K562 (cell line): ENCODE data around the gene LOXL4. TPM values are rescaled to one million over a fixed set of nuclear protein-coding genes. Genes with fewer than 3 reads are reported as not detected.

Source experiments
- ATAC-seq: fragments of 200-7000 bp; cut with Tn5 transposase; 3 replicates; pipeline ENCODE4 v1.9.1; 2020; ENCODE audit warnings: moderate library complexity
- BruUV-seq: library from RNA; stranded (reverse); fragments of 400-500 nt; replicated peaks from 2 replicates; lab custom pipeline; 2021; lab: Mats Ljungman, UMichigan
- CTCF ChIA-PET: fragments of 300-600 bp; formaldehyde crosslinking; extraction: SDS; loops from one replicate; lab custom pipeline; 2021; ENCODE audit warnings: low intra/inter-chr PET ratio; lab: Yijun Ruan, JAX
- POLR2A ChIA-PET: fragments of 300-600, 350-650 bp; sonication (Branson Sonifier 250); formaldehyde crosslinking; extraction: SDS; loops from one replicate; lab custom pipeline; 2021; ENCODE audit warnings: antibody characterized with exemption, inconsistent platforms; lab: Yijun Ruan, JAX
- DNase-seq, 4 experiments: peaks; one replicate each; pipeline versions ENCODE4 v3.0.0 to v3.0.0-alpha.2; 2011 to 2018; ENCODE audit warnings: low spot score in 3 of 4, mixed read lengths in 3 of 4; ENCODE audit errors: extremely low read depth in 1 of 4
- FAIRE-seq: peaks from 2 replicates; lab custom pipeline; 2011; peaks lifted over from hg19 to GRCh38; lab: Jason Lieb, UNC
- H2AFZ ChIP-seq: 2 replicates; pipeline ENCODE4 v1.6.0; 2011; ENCODE audit warnings: low read depth, low read length, control low read depth, inconsistent platforms
- H3K27ac ChIP-seq: fragments of 200-600 bp; 3 replicates; pipeline ENCODE4 v1.8.0; 2011; ENCODE audit warnings: low read depth, mild to moderate bottlenecking, control low read depth, inconsistent platforms, low read length, moderate library complexity, mixed read lengths; ENCODE audit errors: extremely low read depth
- H3K27me3 ChIP-seq, 2 experiments: fragments of 300-600 bp in 1 of 2; 2 replicates in 1 of 2; 3 replicates in 1 of 2; pipeline versions ENCODE4 v1.6.0 to v1.8.0; 2011; ENCODE audit warnings: inconsistent platforms in 2 of 2, low read length in 2 of 2, mild to moderate bottlenecking in 1 of 2, mixed read lengths in 1 of 2, moderate library complexity in 1 of 2; ENCODE audit not compliant: control insufficient read depth in 2 of 2, insufficient read depth in 2 of 2
- H3K36me3 ChIP-seq: fragments of 300-600 bp; 3 replicates; pipeline ENCODE4 v1.8.0; 2011; ENCODE audit warnings: mild to moderate bottlenecking, low read length, inconsistent platforms; ENCODE audit not compliant: control insufficient read depth, insufficient read depth
- H3K4me1 ChIP-seq, 2 experiments: fragments of 200-600 bp in 1 of 2; replicated peaks in 1 of 2; 2 replicates in 1 of 2; 3 replicates in 1 of 2; pipeline versions ENCODE4 v1.5.1 to v1.8.0; 2011; ENCODE audit warnings: inconsistent platforms in 2 of 2, low read length in 2 of 2, mild to moderate bottlenecking in 1 of 2, mixed read lengths in 1 of 2, moderate library complexity in 1 of 2; ENCODE audit not compliant: control insufficient read depth in 2 of 2, insufficient read depth in 2 of 2
- H3K4me2 ChIP-seq: 2 replicates; pipeline ENCODE4 v1.6.1; 2011; ENCODE audit warnings: low read length, control low read depth, inconsistent platforms, mixed read lengths; ENCODE audit not compliant: insufficient read depth
- H3K4me3 ChIP-seq: fragments of 200-600 bp; sonication (generic), shearing (Covaris generic); 2 replicates; pipeline ENCODE4 v1.5.1; 2016; ENCODE audit warnings: control low read depth, inconsistent platforms
- H3K79me2 ChIP-seq: fragments of 200-600 bp; 3 replicates; pipeline ENCODE4 v1.8.0; 2011; ENCODE audit warnings: low read length, inconsistent platforms; ENCODE audit not compliant: control insufficient read depth, insufficient read depth
- H3K9ac ChIP-seq, 2 experiments: 2 replicates each; pipeline versions ENCODE4 v1.6.0 to v1.6.1; 2011; ENCODE audit warnings: low read depth in 2 of 2, low read length in 2 of 2, control low read depth in 1 of 2, inconsistent platforms in 1 of 2, mild to moderate bottlenecking in 1 of 2, mixed read lengths in 1 of 2; ENCODE audit not compliant: insufficient read depth in 1 of 2
- H3K9me1 ChIP-seq: one replicate; pipeline ENCODE4 v1.6.0; 2011; ENCODE audit warnings: inconsistent platforms, mild to moderate bottlenecking, low read length, moderate library complexity; ENCODE audit not compliant: control insufficient read depth, insufficient read depth
- H3K9me3 ChIP-seq: replicated peaks from 2 replicates; pipeline ENCODE4 v1.5.1; 2011; ENCODE audit warnings: low read depth, low read length, inconsistent platforms; ENCODE audit not compliant: control insufficient read depth, insufficient read depth
- H4K20me1 ChIP-seq: replicated peaks from 2 replicates; pipeline ENCODE4 v1.6.1; 2011; ENCODE audit warnings: low read length, inconsistent platforms, mixed read lengths; ENCODE audit not compliant: control insufficient read depth, insufficient read depth
- BRF2 ChIP-seq: IDR thresholded peaks from 3 replicates; pipeline ENCODE4 v1.6.1; 2011; ENCODE audit warnings: borderline replicate concordance, mild to moderate bottlenecking; ENCODE audit not compliant: insufficient read length, insufficient read depth
- E2F5 ChIP-seq: sonication (generic); formaldehyde crosslinking; IDR thresholded peaks from 2 replicates; pipeline ENCODE4 v1.8.0; 2022; ENCODE audit warnings: mild to moderate bottlenecking, missing genetic modification reagents
- HNRNPH1 ChIP-seq: fragments of 200-400 bp; formaldehyde crosslinking; optimal IDR thresholded peaks from 2 replicates; pipeline ENCODE3; 2017; ENCODE audit warnings: low read depth, mild to moderate bottlenecking, low read length, moderate library complexity
- KDM1A ChIP-seq, 2 experiments: fragments of 450-650 bp; IDR thresholded peaks; 2 replicates each; pipeline ENCODE4 v1.6.1; 2016; ENCODE audit warnings: mild to moderate bottlenecking in 2 of 2
- NR1H2 ChIP-seq: sonication (generic); formaldehyde crosslinking; IDR thresholded peaks from 2 replicates; pipeline ENCODE4 v1.4.0; 2020; ENCODE audit warnings: mild to moderate bottlenecking, missing genetic modification reagents
- SMAD1 ChIP-seq: fragments of 150-350 bp; IDR thresholded peaks from 2 replicates; pipeline ENCODE4 v1.6.1; 2014; ENCODE audit warnings: low read length, low read depth; ENCODE audit not compliant: partially characterized antibody
- ZBTB5 ChIP-seq: fragments of 450-650 bp; IDR thresholded peaks from 2 replicates; pipeline ENCODE4 v1.6.1; 2017; ENCODE audit warnings: antibody characterized with exemption
- ZNF253 ChIP-seq: fragments of 250-450 bp; sonication (Bioruptor Pico); conservative IDR thresholded peaks from 2 replicates; pipeline ENCODE4 v1.6.1; 2021; ENCODE audit warnings: mild to moderate bottlenecking
- ZNF511 ChIP-seq: sonication (generic); formaldehyde crosslinking; IDR thresholded peaks from 2 replicates; pipeline ENCODE4 v1.8.0; 2022; ENCODE audit warnings: mild to moderate bottlenecking, missing genetic modification reagents
- ZNF609 ChIP-seq: sonication (generic); formaldehyde crosslinking; IDR thresholded peaks from 2 replicates; pipeline ENCODE4 v1.8.1; 2023; ENCODE audit warnings: missing genetic modification reagents, mild to moderate bottlenecking, borderline replicate concordance
- WGBS: fragments of 100-300 bp; shearing (Covaris generic); methylation state at CpG from one replicate; pipeline ENCODE4 v1.1.6; 2016; ENCODE audit warnings: low coverage, mixed read lengths; ENCODE audit not compliant: insufficient coverage; ENCODE audit errors: missing lambda C conversion rate; 5-methylcytosine and 5-hydroxymethylcytosine counted together
- in situ Hi-C: fragments of 300-500 bp; cut with MboI; formaldehyde crosslinking; loops from 4 replicates; pipeline ENCODE4 v1.15.0; 2018; ENCODE audit warnings: inconsistent platforms, mixed read lengths
- intact Hi-C: fragments of 100-400 bp; cut with micrococcal nuclease; formaldehyde crosslinking; loops from 2 replicates; pipeline ENCODE4 v1.14.2; 2022
- polyA plus RNA-seq, 8 experiments: library from polyadenylated mRNA; depleted of rRNA in 4 of 8; stranded (reverse) in 5 of 8; unstranded in 3 of 8; fragments of >200 nt; fragmentation: Nextera tagmentation in 2 of 8; fragmentation: Illumina TruSeq in 1 of 8; extraction: Ambion mirVana in 2 of 8; extraction: Trizol in 1 of 8; gene quantifications; 2 replicates each; pipeline versions ENCODE4 v1.2.1 to v1.2.3, GENCODE V29; 2011 to 2014; ENCODE audit warnings: inconsistent platforms in 1 of 8, missing spikeins in 1 of 8
- total RNA-seq, 7 experiments: library from RNA; depleted of rRNA in 6 of 7; stranded (reverse); fragments of >200 nt in 6 of 7; fragmentation: Illumina TruSeq in 2 of 7; extraction: Trizol in 2 of 7; gene quantifications; 2 replicates each; pipeline versions ENCODE4 v1.2.1 to v1.2.3, GENCODE V29; 2011 to 2021; ENCODE audit warnings: low replicate concordance in 1 of 7

LOXL4 gene
- total and polyA plus RNA-seq, 9 of the 15 experiments (the other 6 are each of a cell fraction or from before 2014, with no cell fraction given), result 0.03 to 0.35 (median 0.05) TPM; not detected in 3

DNA sequence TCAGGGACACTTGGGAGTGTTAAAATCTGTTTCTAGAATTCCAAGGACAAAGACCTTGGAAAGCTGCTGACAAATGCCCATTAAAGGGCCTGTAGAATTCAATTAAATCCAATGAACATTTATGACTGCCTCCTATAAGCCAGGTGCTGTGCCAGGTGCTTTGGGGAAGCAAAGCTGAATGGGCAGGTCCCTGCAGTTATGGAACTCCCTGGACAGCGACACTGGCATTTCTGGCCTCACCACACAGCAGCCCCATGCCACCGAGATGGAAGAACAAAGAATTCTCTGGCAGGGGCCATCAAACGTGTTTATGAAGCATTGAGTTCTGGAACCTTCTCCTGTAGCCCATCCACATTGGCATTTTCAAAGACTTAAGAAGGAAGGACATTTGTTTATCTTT, 45.6 kb upstream of the LOXL4 start:
- intact Hi-C loops, result no loop called here
- Histone ChIP-seq H4K20me1 (peaks cover 3% of the 10 kb centered on the region; the same call in 1 of the 2 replicates), H3K36me3 (no peaks in the 10 kb centered on the region), H3K9me1 (no peaks in the 10 kb centered on the region), H3K27ac (no peak overlapping the region), H3K9me3 (no peaks in the 10 kb centered on the region), H3K4me1 (no peaks in the 10 kb centered on the region; a peak in 2 of 5 replicates), H3K27me3 (peaks cover 2 to 33% of the 10 kb centered on the region in 2 experiments; a peak in 4 of 5 replicates), H3K79me2 (no peaks in the 10 kb centered on the region), H3K4me3 (no peak overlapping the region), H2AFZ (no peak overlapping the region), H3K4me2 (no peak overlapping the region), H3K9ac (no peak overlapping the region)
- no TSS peak for BruUV-seq
- WGBS, result 0% methylated on average over 3 of the region's 3 CpGs
- ATAC-seq, result no peak
- POLR2A ChIA-PET, result interaction anchor here (0.5 to 1.8 kb wide), 3 partner anchors 10 to 41 kb away, joined by 3 to 4 read pairs (median 3); no protein-coding TSS in a partner anchor
- in situ Hi-C loops, result loop anchor here (25.0 kb wide), 1 partner anchor 401 kb away; no protein-coding TSS in a partner anchor
- no peak for TF ChIP-seq E2F5 (CRISPR knock-in tag)
- no peak for TF ChIP-seq SMAD1
- no peak for TF ChIP-seq ZBTB5
- TF ChIP-seq BRF2, result no peak
- no peak for TF ChIP-seq ZNF609 (CRISPR knock-in tag)
- no peak for TF ChIP-seq ZNF253 (CRISPR knock-in tag)
- no peak for TF ChIP-seq ZNF511
- TF ChIP-seq NR1H2 (CRISPR knock-in tag), result no peak
- TF ChIP-seq KDM1A (IDR thresholded peaks at IDR 0.05), result no peak
- no peak for TF ChIP-seq HNRNPH1
- DNase-seq, result no peak
- FAIRE-seq, result no peak
- CTCF ChIA-PET, result no interaction called here
